IPS-NIHi7 (cell line): ENCODE data around the gene SEMA3G.

Experiments used
- DNase-seq: peaks from one replicate; pipeline ENCODE4 v3.0.0; 2012; ENCODE audit warnings: mixed read lengths; ENCODE audit errors: extremely low spot score

Gene SEMA3G

DNA sequence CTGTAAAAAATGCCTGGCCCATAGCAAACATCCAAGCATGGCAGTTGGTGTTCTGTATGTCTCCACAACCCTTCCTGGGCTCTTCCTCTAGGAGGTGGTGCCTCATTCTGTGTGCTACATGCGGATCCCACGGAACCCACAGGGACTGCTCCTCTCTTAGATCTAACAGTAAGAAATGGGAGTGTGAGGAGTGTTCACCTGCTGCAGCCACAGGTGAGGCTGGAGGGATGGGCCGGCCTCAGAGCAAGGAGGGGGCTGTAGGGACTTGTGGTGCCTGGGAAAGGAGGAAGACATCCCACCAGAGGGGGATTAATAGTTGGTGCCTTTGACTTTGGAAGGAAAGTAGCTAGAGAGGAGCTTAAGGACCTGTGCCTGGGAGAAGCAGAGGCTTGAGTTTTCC, 22.2 kb downstream of the SEMA3G start:
- no peak for DNase-seq

GRCh38 chr3:52420388-52420787, 24.5 kb downstream of the SEMA3G start:
- DNase-seq = no peak

DNA sequence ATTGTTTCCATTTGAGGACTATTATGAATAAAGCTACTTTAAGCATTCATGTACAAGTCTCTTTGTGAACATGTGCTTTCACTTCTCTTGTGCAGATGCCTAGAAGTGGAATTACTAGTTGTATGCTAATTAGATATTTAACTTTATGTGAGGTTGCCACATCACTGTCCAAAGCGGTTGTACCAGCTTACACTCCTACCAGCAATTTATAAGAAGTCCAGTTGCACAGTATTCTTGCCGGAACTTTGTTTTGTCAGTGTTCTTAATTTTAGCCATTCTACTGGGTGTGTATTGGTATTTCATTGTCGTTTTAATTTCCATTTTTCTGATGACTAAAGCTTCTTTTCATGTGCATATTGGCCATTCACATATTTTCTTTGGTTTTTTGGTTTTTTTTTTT, 29.1 kb downstream of the SEMA3G start:
- no peak for DNase-seq

DNA sequence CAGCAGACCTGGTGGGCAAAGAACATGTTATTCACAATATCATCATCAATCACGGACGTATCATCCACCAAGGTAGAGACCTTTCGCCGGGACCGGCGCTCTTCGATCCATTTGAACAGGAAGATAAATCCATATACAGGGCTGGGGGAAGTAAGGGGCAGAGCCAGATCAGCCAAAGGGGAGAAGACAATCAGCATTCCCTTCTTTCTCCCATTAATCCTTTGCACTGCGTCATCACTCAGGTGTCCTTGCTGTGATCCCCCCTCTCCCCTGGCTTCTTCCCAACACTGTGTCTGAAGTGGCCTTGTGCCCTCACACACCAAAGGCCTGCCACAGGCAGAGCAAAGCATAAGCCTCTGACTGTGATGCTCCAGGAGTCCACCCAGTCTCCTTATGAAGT, 36.4 kb downstream of the SEMA3G start:
- no peak for DNase-seq

GRCh38 chr3:52407779-52408178, 37.1 kb downstream of the SEMA3G start:
- no peak for DNase-seq

DNA sequence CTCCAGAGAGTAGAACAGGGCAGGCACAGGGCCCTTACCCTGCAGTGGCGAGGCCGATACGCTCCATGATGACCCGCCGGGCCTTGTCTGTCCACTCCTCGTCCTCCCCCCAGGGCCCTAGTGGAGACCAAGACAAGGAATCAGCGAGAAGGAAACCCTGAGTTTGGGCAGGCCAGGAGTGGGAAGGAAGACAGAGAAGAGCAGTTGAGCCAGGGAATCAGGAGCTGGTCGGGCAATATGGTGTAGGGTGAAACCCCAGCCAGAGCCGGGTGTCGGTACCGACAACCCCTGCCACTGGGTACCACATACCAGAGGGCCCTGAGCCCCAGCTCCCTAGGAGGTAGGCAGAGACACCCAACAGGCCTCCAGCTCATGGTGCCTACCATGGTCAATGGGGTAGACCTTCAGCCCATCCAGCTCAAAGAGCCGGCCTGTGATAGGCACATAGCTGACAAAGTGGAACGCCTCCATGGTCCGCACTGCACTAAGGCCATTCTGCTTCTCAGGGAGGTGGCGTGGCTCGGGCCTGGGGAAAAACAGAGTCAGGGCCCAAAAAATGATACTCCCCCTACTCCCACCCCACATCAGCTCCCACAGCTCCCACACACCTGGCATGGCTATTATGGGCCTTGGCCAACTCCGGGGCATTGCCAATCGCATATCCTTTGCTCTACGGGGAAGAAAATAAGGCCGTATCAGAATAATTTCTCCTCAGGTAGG, 38.0 kb downstream of the SEMA3G start:
- no peak for DNase-seq

- no peak for DNase-seq
Observed at GRCh38 chr3:52406231-52406661, 38.7 kb downstream of the SEMA3G start.

GRCh38 chr3:52405601-52406110, 39.2 kb downstream of the SEMA3G start:
- no peak for DNase-seq

DNA sequence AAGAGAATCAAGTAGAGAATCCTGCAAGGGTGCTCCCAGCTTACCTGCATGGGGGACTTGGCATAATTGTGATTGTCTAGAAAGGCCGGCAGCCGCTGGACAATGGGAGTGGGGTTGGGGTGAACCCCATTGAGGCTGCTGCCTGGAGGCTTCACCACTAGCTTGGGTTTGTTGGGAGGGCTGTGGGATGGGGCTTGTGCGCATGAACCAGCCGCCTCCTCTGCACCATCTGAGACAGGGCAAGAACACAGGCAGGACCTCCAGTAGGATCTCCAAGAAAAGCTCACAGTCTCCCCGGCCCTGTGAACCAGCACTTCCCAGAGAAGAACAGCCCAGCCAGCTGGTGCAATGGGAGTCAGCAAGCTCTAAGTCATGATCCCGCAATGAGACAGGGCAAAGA, 39.8 kb downstream of the SEMA3G start:
- no peak for DNase-seq

GRCh38 chr3:52404391-52404790, 40.5 kb downstream of the SEMA3G start:
- DNase-seq = no peak

DNA sequence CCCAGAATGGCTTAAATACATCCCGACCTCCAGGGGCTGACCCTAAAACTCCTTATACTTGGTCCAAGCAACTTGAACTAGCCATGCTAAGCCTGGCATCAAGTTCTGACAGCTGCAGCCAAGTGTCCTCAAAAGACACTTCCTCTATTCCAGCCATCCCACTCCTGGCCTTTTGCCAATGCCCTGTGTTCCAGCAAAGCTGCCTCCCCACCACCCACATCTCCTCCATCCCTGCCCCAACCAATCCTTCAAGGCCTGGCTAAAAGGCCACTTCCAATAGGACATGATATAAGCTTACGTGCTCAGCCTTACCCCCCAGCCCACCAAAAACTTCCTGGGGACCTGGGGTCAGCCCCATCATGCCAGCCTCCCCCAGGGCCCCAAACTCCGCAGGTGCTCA, 40.9 kb downstream of the SEMA3G start:
- no peak for DNase-seq

- DNase-seq = no peak
Observed at GRCh38 chr3:52403271-52403841, 41.5 kb downstream of the SEMA3G start.

DNA sequence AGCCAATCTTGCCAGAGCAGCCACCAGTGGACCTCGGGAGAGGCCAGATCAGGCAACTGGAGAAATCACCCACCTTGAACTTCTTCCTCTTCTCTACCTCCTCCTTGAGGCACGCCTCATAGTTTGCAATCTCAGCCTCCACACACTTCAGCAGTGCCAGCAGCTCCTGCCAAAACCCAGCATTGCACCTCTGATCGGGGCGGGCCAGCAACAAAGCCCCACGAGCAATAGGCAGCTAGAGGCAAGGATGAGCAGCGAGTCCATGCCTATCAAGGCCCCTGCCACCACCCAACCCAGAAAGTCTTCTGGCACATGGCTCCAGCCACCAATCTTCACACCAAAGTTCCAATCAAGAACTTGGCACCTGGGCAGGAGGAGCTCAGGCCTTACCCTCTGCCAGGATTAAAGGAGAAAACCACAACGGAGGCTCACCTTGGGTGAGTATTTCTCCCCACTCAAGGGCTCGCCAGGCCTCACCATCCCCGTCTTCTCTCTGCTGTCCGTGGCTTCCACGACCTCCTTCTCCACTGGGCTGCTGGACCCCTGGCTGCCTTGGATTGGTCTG, 42.1 kb downstream of the SEMA3G start:
- no peak for DNase-seq

- DNase-seq = no peak
Observed at GRCh38 chr3:52402101-52402521, 42.8 kb downstream of the SEMA3G start.

- no peak for DNase-seq
Observed at GRCh38 chr3:52401551-52401950, 43.4 kb downstream of the SEMA3G start.

- no peak for DNase-seq
Observed at GRCh38 chr3:52401021-52401420, 43.9 kb downstream of the SEMA3G start.

GRCh38 chr3:52400275-52400793, 44.6 kb downstream of the SEMA3G start:
- DNase-seq = no peak

DNA sequence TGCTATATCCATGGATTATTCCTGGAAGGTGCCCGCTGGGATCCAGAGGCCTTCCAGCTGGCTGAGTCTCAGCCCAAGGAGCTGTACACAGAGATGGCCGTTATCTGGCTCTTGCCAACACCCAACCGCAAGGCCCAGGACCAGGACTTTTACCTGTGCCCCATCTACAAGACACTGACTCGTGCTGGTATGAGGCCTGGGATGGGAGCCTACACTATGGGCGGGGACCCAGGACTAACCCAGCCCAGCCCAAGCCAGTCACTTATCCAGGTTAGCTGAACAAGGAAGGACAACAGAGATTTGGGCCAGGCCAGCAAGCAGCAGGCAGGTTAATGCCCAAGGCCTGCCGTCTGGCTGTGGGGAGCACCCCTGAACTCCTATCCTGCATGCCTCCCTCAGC, 45.3 kb downstream of the SEMA3G start:
- DNase-seq = no peak

DNA sequence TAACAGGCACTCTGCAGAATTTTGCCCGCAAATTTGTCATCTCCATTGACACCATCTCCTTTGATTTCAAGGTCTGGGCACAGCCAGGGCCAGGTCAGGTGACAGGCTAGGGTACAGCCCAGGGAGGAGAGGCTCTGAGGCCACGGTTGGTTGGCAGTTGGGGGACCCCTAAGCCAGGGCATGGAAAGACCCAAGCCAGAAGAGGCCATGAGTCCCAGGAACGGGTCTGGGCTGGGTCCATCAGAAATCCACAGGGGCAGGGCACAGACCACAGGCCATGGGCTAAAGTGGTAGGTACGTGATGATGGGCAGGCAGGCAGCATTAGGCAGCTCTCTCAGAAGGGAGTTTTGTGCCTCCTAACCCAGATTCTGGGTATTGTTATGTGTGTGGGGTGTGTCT, 45.8 kb downstream of the SEMA3G start:
- DNase-seq = no peak

DNA sequence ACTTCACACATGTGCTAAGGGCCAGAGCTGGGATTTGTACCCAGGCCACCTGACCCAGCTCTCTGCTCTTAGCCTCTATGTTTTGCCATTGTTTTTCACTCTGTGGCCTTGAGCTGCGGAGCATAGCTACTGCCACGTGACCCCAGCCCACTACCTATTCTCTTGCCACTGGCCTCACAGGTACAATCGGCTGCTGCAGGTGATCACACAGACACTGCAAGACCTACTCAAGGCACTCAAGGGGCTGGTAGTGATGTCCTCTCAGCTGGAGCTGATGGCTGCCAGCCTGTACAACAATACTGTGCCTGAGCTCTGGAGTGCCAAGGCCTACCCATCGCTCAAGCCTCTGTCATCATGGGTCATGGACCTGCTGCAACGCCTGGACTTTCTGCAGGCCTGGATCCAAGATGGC, 46.2 kb downstream of the SEMA3G start:
- no peak for DNase-seq

DNA sequence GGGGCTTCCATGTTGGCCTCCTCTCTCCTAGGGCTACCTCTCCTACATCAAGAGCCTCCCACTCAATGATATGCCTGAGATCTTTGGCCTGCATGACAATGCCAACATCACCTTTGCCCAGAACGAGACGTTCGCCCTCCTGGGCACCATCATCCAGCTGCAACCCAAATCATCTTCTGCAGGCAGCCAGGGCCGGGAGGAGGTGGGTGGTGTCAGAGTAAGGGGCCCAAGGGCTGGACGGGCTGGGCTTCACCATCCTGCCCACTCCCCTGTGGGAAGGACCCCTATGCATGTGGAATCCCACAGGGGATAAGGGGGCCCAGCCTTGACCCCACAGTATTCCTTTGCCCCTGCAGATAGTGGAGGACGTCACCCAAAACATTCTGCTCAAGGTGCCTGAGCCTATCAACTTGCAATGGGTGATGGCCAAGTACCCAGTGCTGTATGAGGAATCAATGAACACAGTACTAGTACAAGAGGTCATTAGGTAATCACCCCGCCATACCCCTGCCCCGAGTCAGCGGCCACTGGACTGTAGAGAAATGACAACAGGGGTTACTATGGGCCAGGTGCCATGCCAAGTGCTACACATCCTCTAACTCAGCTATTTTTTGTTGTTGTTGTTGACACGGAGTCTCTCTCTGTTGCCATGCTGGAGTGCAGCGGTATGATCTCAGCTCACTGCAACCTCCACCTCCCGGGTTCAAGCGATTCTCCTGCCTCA, 47.1 kb downstream of the SEMA3G start:
- DNase-seq = no peak

DNA sequence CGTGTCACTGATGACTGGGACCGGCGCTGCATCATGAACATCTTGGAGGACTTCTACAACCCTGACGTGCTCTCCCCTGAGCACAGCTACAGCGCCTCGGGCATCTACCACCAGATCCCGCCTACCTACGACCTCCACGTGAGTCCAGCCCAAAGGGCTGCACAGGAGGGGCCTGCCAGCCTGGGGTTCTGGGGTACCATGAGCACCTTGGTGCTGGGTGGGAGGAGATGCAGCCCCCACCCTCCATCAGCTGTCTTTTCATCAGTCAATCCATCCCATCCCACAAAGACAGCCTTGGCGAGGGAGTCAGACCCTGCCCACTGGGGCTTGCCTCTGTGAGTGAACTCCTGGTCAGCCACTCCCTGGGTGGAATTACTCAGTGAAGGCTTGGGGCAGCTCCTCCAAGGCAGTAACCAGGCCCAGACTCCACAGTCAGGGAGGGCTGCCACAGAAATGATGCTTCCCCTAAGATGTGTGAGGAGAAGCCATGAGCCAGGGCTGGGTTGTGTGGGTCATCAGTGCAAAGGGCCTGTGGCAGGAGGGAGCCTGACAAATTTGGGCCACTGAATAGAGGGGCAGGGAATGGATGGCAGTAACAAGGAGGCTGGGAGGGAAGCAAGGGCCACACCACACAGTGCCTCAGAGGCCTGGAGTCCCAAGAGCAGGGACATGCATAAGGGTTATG, 47.9 kb downstream of the SEMA3G start:
- DNase-seq = no peak
